SU-DHL-6 (cell line): ENCODE data around the gene SOBP.

Experiments used
- H2AFZ ChIP-seq: fragments of 200-600 bp; sonication (generic); 2 replicates; pipeline ENCODE4 v1.6.1; 2014; ENCODE audit warnings: low read depth, mild to moderate bottlenecking, moderate library complexity, mixed read lengths, antibody characterized with exemption, low read length; ENCODE audit not compliant: severe bottlenecking
- H3F3A ChIP-seq: fragments of 200-600 bp; shearing (Covaris generic); 2 replicates; pipeline ENCODE4 v1.6.0; 2016; ENCODE audit warnings: antibody characterized with exemption, mild to moderate bottlenecking; ENCODE audit not compliant: insufficient read depth
- H3K27ac ChIP-seq: fragments of 200-600 bp; sonication (generic); 2 replicates; pipeline ENCODE4 v1.5.1; 2016; ENCODE audit warnings: low read depth, mild to moderate bottlenecking, low read length, moderate library complexity, mixed read lengths
- H3K27me3 ChIP-seq: fragments of 200-600 bp; sonication (generic), shearing (Covaris generic); 2 replicates; pipeline ENCODE4 v1.6.0; 2014; ENCODE audit warnings: mild to moderate bottlenecking, low read length
- H3K36me3 ChIP-seq: fragments of 200-600 bp; sonication (generic); 2 replicates; pipeline ENCODE4 v1.6.1; 2014; ENCODE audit warnings: mild to moderate bottlenecking, low read length, mixed read lengths
- H3K4me2 ChIP-seq: fragments of 300-600, 200-600 bp; shearing (Covaris generic), sonication (generic); 2 replicates; pipeline ENCODE4 v1.6.0; 2014; ENCODE audit warnings: low read length, low read depth, mild to moderate bottlenecking; ENCODE audit not compliant: poor library complexity, severe bottlenecking
- H3K4me3 ChIP-seq: fragments of 200-600 bp; sonication (generic); 2 replicates; pipeline ENCODE4 v1.5.1; 2014; ENCODE audit warnings: antibody characterized with exemption, low read length, mild to moderate bottlenecking, mixed read lengths; ENCODE audit not compliant: insufficient read depth, poor library complexity, severe bottlenecking
- H3K79me2 ChIP-seq: fragments of 200-600 bp; sonication (generic); 2 replicates; pipeline ENCODE4 v1.6.1; 2014; ENCODE audit warnings: mild to moderate bottlenecking, low read length, moderate library complexity; ENCODE audit not compliant: insufficient read depth
- H3K9ac ChIP-seq: fragments of 200-600 bp; sonication (generic); 2 replicates; pipeline ENCODE4 v1.7.0; 2014; ENCODE audit warnings: mild to moderate bottlenecking, low read length
- H3K9me2 ChIP-seq: fragments of 200-600 bp; sonication (generic); replicated peaks from 2 replicates; pipeline ENCODE4 v1.6.1; 2014; ENCODE audit warnings: low read length; ENCODE audit not compliant: insufficient read depth
- H3K9me3 ChIP-seq: fragments of 200-600 bp; sonication (generic); 2 replicates; pipeline ENCODE4 v1.6.1; 2014; ENCODE audit warnings: low read length, mixed read lengths; ENCODE audit not compliant: insufficient read depth
- H4K20me1 ChIP-seq: fragments of 200-600 bp; sonication (generic); 2 replicates; pipeline ENCODE4 v1.6.1; 2014; ENCODE audit warnings: low read depth, mild to moderate bottlenecking, antibody characterized with exemption, low read length, moderate library complexity, mixed read lengths
- EZH2phosphoT487 ChIP-seq: fragments of 200-600 bp; sonication (generic), shearing (Covaris generic); conservative IDR thresholded peaks from 2 replicates; pipeline ENCODE4 v1.6.1; 2018; ENCODE audit warnings: mild to moderate bottlenecking, antibody characterized with exemption, low read length, moderate library complexity, mixed read lengths
- TF ChIP-seq, protein P1 (sequence below): fragments of 200-600 bp; sonication (generic); IDR thresholded peaks from one replicate; pipeline ENCODE4 v1.5.1; 2017; ENCODE audit warnings: antibody characterized with exemption, mild to moderate bottlenecking, low read length, moderate library complexity; ENCODE audit not compliant: insufficient read depth, poor library complexity, severe bottlenecking

Gene SOBP

DNA sequence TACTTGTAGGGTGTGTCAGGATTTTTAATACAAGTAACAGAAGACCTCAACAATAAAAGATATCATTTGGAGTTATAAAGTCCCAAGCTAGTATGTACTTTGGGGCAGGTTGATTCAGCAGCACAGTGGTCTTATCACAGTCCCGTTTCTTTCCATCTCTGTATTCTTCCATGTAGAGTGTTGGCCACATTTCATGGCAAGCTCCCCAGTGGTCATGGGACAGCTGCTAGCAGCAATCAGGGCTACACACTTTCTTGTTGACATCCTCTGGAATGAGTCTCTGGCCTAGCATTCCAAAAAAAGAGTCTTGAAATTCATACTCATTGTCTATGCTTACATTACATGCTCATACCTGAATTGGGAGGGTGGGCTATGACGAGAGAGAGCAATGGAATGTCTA lies 53.2 kb downstream of the SOBP start:
- H3K27me3 ChIP-seq, result no peaks in the 10 kb centered on the region
- no peak overlapping the region for H3K4me2 ChIP-seq
- H3K4me3 ChIP-seq, result no peak overlapping the region
- H3F3A ChIP-seq, result 0 out of 2 replicates have a peak, but pooled peaks cover 6% of the 10 kb centered on the region
- no peaks in the 10 kb centered on the region for H3K9me2 ChIP-seq
- peaks cover 19% of the 10 kb centered on the region; the same call in 1 of the 2 replicates for H3K79me2 ChIP-seq
- no peak overlapping the region for H3K9ac ChIP-seq
- no peaks in the 10 kb centered on the region for H3K9me3 ChIP-seq
- TF ChIP-seq EZH2phosphoT487, result no peak
- TF ChIP-seq, protein P1, sequence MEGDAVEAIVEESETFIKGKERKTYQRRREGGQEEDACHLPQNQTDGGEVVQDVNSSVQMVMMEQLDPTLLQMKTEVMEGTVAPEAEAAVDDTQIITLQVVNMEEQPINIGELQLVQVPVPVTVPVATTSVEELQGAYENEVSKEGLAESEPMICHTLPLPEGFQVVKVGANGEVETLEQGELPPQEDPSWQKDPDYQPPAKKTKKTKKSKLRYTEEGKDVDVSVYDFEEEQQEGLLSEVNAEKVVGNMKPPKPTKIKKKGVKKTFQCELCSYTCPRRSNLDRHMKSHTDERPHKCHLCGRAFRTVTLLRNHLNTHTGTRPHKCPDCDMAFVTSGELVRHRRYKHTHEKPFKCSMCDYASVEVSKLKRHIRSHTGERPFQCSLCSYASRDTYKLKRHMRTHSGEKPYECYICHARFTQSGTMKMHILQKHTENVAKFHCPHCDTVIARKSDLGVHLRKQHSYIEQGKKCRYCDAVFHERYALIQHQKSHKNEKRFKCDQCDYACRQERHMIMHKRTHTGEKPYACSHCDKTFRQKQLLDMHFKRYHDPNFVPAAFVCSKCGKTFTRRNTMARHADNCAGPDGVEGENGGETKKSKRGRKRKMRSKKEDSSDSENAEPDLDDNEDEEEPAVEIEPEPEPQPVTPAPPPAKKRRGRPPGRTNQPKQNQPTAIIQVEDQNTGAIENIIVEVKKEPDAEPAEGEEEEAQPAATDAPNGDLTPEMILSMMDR, result no peak
- H3K27ac ChIP-seq, result no peak overlapping the region
- H3K36me3 ChIP-seq, result no peaks in the 10 kb centered on the region
- no peak overlapping the region for H2AFZ ChIP-seq
- H4K20me1 ChIP-seq, result no peaks in the 10 kb centered on the region

GRCh38 chr6:107543567-107543966 lies 53.6 kb downstream of the SOBP start:
- Histone ChIP-seq H3K9ac (no peak overlapping the region), H3K27me3 (no peaks in the 10 kb centered on the region), H3K27ac (no peak overlapping the region), H3F3A (0 out of 2 replicates have a peak, but pooled peaks cover 6% of the 10 kb centered on the region), H4K20me1 (no peaks in the 10 kb centered on the region), H2AFZ (no peak overlapping the region), H3K36me3 (no peaks in the 10 kb centered on the region), H3K9me2 (no peaks in the 10 kb centered on the region), H3K79me2 (peaks cover 18% of the 10 kb centered on the region; the same call in 1 of the 2 replicates), H3K4me2 (no peak overlapping the region), H3K9me3 (no peaks in the 10 kb centered on the region), H3K4me3 (no peak overlapping the region)
- no peak for TF ChIP-seq EZH2phosphoT487
- TF ChIP-seq, protein P1, result no peak

DNA sequence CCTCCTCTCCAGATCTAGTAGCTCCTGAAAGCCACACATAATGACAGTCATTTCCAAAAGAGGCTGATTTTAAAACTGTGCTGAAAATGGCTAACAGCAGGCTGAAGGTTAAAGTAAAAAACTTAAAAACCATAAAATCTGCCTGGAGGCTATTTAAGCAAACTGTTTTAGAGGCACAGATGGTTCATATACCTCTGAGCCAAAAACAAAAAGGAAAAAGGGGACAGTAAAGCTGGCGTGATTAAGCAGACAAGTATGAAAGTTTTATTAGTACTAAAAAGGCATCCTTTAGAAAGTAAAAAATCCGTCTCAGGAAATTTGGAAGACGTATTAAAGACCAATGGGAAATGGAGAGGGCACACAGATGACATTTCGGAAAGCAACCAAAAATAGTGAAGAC lies 55.8 kb downstream of the SOBP start:
- Histone ChIP-seq H2AFZ (no peak overlapping the region), H3K79me2 (peaks cover 4% of the 10 kb centered on the region; the same call in 1 of the 2 replicates), H3F3A (0 out of 2 replicates have a peak, but pooled peaks cover 6% of the 10 kb centered on the region), H4K20me1 (no peaks in the 10 kb centered on the region), H3K27me3 (no peaks in the 10 kb centered on the region), H3K9me3 (no peaks in the 10 kb centered on the region), H3K4me2 (no peak overlapping the region), H3K9me2 (no peaks in the 10 kb centered on the region), H3K4me3 (no peak overlapping the region), H3K36me3 (no peaks in the 10 kb centered on the region), H3K9ac (no peak overlapping the region), H3K27ac (no peak overlapping the region)
- TF ChIP-seq EZH2phosphoT487, result no peak
- TF ChIP-seq, protein P1, result no peak
